Measurements from ENCODE around the gene POLRMT.

GRCh38 chr19:677201-677600, 43.9 kb upstream of the POLRMT start:
- TF ChIP-seq CTCF (IDR thresholded peaks at IDR 0.05) (no peak), EP300 (IDR thresholded peaks at IDR 0.05) (peak; percentile 29)
